Measurements from ENCODE around the gene SF3A1. TPM values are rescaled to one million over a fixed set of nuclear protein-coding genes. Genes with fewer than 3 reads are reported as not detected.
"Not testable (repeated sequence)": the region's sequence is repeated elsewhere in the genome, so short reads cannot be mapped to it uniquely, and the experiment has no call there.

The SF3A1 gene
- total and polyA plus RNA-seq, 2 donors (not counting 3 experiments of a cell fraction or from before 2014, with no cell fraction given), result 60.2 to 187 TPM

GRCh38 chr22:30404307-30404706, 47.6 kb upstream of the SF3A1 start:
- no peak overlapping the region for H2AFZ ChIP-seq (ENCODE audit: low read depth, low read length)
- no peak overlapping the region for H3K4me3 ChIP-seq (replicated peaks in 1 of 3; ENCODE audit: insufficient read depth in 1 of 3, low read depth in 1 of 3, low read length in 3 of 3)
- intact Hi-C loops (cut with micrococcal nuclease), result no loop called here
- no peaks in the 10 kb centered on the region for H3K9me3 ChIP-seq (replicated peaks; ENCODE audit: control insufficient read depth, insufficient read depth, low read length)
- BruUV-seq (replicated peaks), result no TSS peak
- H4K20me1 ChIP-seq (replicated peaks; ENCODE audit: control insufficient read depth, extremely low read depth, insufficient read depth, low read length), result no peaks in the 10 kb centered on the region
- dilution Hi-C loops (cut with MboI; ENCODE audit: extremely low pct_ligation_motif_present, low sequenced_read_pairs), result no loop called here
- H3K9me1 ChIP-seq (replicated peaks; ENCODE audit: control insufficient read depth, extremely low read depth, insufficient read depth, low read length), result no peaks in the 10 kb centered on the region
- peaks cover 3 to 22% of the 10 kb centered on the region in 2 experiments for H3K36me3 ChIP-seq (ENCODE audit: control insufficient read depth in 2 of 2, extremely low read depth in 1 of 2, insufficient read depth in 2 of 2, low read length in 2 of 2)
- peaks cover 6% of the 10 kb centered on the region for H3K4me1 ChIP-seq (ENCODE audit: control insufficient read depth, extremely low read depth, insufficient read depth, low read length)
- CTCF ChIA-PET, result no interaction called here
- H3K27me3 ChIP-seq (ENCODE audit: control insufficient read depth in 2 of 2, insufficient read depth in 2 of 2, low read length in 2 of 2), result no peaks in the 10 kb centered on the region
- H3K4me2 ChIP-seq (ENCODE audit: insufficient read depth, low read length), result no peak overlapping the region
- POLR2A ChIA-PET, result no interaction called here
- no peak for DNase-seq (ENCODE audit: low read depth, low spot score)
- no peak for FAIRE-seq
- H3K79me2 ChIP-seq (ENCODE audit: control insufficient read depth, insufficient read depth, low read length), result peaks cover 24% of the 10 kb centered on the region
- H3K9ac ChIP-seq (replicated peaks; ENCODE audit: extremely low read depth, insufficient read depth, low read length), result no peak overlapping the region
- H3K27ac ChIP-seq (ENCODE audit: insufficient read depth, low read depth, low read length), result no peak overlapping the region
- TF ChIP-seq FOS (IDR thresholded peaks at IDR 0.05; ENCODE audit: borderline replicate concordance, insufficient read depth, low read length) (no peak), GATA2 (IDR thresholded peaks at IDR 0.05; ENCODE audit: insufficient read depth, insufficient read length, low read depth, low read length) (no peak), MYC (IDR thresholded peaks at IDR 0.05; ENCODE audit: low read depth, low read length) (no peak), EZH2 (IDR thresholded peaks at IDR 0.05; ENCODE audit: borderline replicate concordance, low read depth, low read length, severe bottlenecking) (no peak), JUN (IDR thresholded peaks at IDR 0.05; ENCODE audit: borderline replicate concordance, insufficient read depth, insufficient read length, low read depth) (no peak), CTCF (IDR thresholded peaks at IDR 0.05; ENCODE audit: extremely low read depth in 1 of 2, insufficient read depth in 1 of 2, low read depth in 1 of 2, low read length in 2 of 2) (no peak), MAX (IDR thresholded peaks at IDR 0.05; ENCODE audit: insufficient read depth, insufficient read length) (no peak), POLR2A (IDR thresholded peaks at IDR 0.05; ENCODE audit: low read depth, low read length) (no peak), POLR2AphosphoS5 (IDR thresholded peaks at IDR 0.05; ENCODE audit: insufficient read depth, low read depth, low read length) (no peak)

GRCh38 chr22:30402766-30403104, 46.0 kb upstream of the SF3A1 start:
- H3K9me3 ChIP-seq (replicated peaks; ENCODE audit: control insufficient read depth, insufficient read depth, low read length); FAIRE-seq; H3K27me3 ChIP-seq (ENCODE audit: control insufficient read depth in 2 of 2, insufficient read depth in 2 of 2, low read length in 2 of 2); H3K4me1 ChIP-seq (ENCODE audit: control insufficient read depth, extremely low read depth, insufficient read depth, low read length); H3K4me3 ChIP-seq (replicated peaks in 1 of 3; ENCODE audit: insufficient read depth in 1 of 3, low read depth in 1 of 3, low read length in 3 of 3); H3K4me2 ChIP-seq (ENCODE audit: insufficient read depth, low read length); H3K27ac ChIP-seq (ENCODE audit: insufficient read depth, low read depth, low read length); DNase-seq (ENCODE audit: low read depth, low spot score); intact Hi-C loops (cut with micrococcal nuclease); H3K9ac ChIP-seq (replicated peaks; ENCODE audit: extremely low read depth, insufficient read depth, low read length); H4K20me1 ChIP-seq (replicated peaks; ENCODE audit: control insufficient read depth, extremely low read depth, insufficient read depth, low read length); dilution Hi-C loops (cut with MboI; ENCODE audit: extremely low pct_ligation_motif_present, low sequenced_read_pairs); H3K9me1 ChIP-seq (replicated peaks; ENCODE audit: control insufficient read depth, extremely low read depth, insufficient read depth, low read length); H2AFZ ChIP-seq (ENCODE audit: low read depth, low read length); BruUV-seq (replicated peaks): not testable (repeated sequence)
- POLR2A ChIA-PET, result interaction anchor here (0.7 kb wide), 1 partner anchor 29 kb away, joined by 3 read pairs; no protein-coding TSS in a partner anchor
- peaks cover 3 to 22% of the 10 kb centered on the region in 2 experiments for H3K36me3 ChIP-seq (ENCODE audit: control insufficient read depth in 2 of 2, extremely low read depth in 1 of 2, insufficient read depth in 2 of 2, low read length in 2 of 2)
- CTCF ChIA-PET, result interaction anchor here (0.7 to 1.8 kb wide), 3 partner anchors 15 to 24 kb away, joined by 3 to 5 read pairs (median 5); no protein-coding TSS in a partner anchor
- H3K79me2 ChIP-seq (ENCODE audit: control insufficient read depth, insufficient read depth, low read length), result peaks cover 38% of the 10 kb centered on the region
